HG03378 (cell line): Measurements from ENCODE around the gene SLC6A11.

ENCODE experiments used
- ATAC-seq: cut with Tn5 transposase; IDR thresholded peaks from one replicate; pipeline ENCODE4 v1.9.1; 2021; ENCODE audit warnings: mild to moderate bottlenecking, moderate library complexity; ENCODE audit not compliant: unreplicated experiment

The SLC6A11 gene

DNA sequence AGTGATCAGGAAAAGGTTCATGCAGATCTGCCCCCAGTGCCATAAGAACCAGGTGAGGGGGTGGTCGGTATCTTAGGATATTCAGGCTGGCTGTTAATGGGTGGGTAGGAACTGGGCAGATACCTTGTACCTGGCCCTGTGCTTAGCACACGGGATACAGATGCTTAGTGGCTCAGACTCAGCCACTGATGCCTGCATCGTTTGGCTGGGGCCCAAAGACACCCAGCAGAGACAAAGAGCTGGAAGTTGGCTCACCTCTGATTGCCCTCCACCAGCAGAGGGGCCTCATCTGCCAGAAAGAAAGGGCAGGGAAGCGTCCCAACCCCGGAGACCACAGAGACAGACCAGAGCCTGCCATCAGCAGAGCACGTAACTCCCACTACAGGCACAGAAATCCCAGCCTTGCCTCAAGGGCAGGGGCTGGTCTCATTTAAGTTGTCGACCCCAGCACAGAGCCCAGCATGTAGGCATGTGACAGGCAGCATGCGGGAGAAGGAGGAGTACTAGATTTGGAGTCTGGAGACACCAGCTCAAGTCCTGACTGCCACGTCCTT is 112.5 kb downstream of the SLC6A11 start:
- ATAC-seq = no peak

DNA sequence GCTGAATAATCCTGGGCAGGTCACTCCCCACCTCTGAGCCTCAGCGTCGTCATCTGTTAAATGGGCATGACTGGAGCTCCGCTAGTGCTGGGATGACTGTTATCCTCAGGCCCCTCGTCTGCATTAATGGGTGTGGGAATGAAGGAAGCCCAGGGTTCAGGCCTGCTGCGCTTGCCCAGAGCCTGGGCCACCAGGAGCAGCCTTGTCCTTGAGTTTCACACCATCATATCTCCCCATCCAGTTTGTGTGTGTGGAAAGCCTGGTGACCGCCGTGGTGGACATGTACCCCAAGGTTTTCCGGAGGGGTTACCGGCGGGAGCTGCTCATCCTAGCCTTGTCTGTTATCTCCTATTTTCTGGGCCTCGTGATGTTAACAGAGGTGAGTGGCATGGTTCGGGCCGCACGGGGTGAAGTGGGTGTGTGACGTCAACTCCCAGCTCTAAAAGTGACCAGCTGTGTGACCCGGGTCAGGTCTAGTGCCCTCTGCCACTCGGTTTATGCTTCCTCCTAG is 113.0 kb downstream of the SLC6A11 start:
- ATAC-seq = no peak

DNA sequence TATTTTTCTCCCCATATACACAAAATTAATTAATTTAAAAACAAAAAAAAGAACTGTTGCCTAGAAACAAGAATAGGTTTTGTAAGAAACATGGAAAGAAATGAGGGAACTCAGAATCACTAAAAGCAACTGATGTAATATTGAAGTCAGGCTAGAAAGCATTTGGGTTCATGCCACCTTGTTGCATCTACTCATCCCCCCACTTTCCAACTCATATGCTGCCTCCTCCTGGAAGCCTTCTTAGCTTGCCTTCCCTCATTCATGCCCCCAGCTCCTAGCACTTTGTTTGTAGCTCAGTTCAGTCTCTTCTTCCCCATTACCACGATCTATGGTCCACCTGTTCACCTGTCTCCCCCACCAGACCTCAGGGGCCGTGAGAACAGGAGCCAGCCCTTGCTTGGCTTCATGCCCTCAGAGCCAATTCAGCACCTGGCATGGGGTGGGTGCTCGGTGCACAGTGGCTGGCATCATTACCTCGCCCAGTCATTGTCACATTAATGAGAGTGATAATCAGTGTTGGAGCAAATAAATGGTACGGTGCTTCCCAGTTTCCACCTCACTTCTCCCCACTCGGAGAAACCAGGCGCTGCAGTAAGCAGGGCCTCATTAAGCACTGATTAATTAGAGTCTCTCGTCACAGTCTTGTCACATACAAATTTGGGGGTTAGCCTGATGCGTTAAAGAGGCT is 114.1 kb downstream of the SLC6A11 start:
- no peak for ATAC-seq

DNA sequence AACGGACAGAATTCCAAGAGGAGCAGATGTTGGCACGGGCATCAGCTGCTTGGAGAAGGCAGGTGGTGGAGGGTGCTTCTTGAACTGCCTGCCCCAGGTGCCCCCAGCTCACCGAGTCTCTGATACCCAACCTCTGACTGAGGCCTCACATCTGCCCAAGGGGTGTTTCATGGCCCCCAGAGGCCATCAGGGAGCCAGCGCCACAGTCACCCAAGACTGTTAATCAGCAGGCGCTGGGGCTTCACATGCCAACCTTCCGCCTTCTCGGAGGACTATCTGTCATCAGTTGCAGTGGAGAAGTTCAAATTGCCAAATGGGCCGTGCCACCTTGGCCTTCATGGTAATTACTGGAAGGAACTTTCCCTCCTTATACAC is 114.6 kb downstream of the SLC6A11 start:
- ATAC-seq = no peak

DNA sequence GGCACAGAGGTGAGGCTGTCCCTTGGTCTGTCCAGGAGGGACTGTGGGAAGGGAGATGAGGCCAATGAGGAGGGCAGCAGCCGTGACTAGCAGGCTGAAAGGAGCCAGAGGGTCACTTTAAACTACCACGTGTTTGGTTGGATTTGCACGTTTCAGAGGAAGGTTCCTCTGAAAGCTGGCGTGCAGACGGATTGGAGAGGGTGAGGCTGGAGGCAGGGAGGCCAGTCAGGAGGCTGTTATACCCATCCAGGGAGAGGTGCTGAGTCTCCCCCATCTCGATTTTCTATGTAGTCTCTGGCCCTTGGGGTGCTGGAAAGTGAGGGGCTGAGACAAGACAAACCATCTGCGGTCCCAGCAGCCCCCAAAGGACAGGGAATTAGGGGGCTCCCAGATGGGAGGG is 116.6 kb downstream of the SLC6A11 start:
- ATAC-seq = no peak

DNA sequence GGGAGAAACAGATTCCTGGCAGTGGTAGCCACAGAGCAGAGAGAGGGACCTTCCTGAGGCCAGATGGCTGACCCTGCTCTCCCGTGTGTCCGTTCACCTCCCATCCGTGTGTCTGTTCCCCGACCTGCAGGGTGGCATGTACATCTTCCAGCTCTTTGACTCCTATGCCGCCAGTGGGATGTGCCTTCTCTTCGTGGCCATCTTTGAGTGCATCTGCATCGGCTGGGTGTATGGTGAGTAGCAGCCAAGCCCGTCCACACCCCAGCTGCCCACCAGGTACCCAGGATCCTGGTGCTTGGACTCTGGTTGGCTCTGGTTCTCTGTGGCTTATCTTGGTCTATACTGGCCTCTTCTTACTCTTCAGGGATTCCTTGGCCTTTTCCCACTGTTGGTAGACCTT is 117.0 kb downstream of the SLC6A11 start:
- no peak for ATAC-seq

DNA sequence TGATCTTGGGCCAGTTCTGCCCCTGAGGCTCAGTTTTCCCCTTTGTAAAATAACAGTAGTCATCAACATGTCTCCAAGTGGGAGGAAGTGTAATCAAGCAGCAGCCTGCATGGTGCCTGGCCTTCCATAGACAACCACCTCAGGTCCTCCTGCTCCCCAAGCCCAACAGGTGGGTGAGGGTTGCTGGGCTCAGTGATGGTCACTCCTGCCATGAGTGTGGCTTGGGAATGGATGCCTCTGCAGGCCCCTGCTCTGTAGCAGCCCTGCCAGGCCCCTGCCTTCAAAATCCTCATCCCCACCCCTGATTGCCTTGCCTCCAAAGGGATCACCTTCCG is 117.4 kb downstream of the SLC6A11 start:
- no peak for ATAC-seq

DNA sequence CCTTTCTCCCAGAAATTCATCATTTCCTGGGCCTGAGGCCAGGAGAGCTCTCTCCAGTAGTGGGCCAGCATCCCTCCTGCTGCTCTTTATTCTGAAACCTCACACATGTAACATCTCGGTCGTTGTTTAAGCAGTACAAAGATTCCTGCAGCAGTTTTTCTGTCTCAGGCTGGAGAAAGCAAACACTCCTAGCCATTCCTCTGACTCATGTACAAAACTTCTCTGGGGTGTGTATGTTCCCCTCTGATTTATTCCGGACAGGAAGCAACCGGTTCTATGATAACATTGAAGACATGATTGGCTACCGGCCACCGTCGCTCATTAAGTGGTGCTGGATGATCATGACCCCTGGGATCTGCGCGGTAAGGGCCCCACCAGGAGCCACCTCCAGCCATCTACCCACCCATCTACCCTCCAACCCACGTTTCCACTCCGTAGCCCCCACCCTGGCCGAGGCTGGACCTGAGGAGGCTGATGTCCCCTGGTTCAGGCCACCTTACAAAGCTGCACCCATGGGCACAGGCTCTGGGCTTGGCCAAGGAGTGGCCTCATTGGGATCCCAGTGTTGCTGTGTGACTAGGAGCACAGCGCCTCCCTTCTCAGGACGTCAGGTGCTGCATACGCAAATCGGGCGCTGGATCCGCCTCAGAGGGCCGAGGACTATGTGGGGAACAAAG is 117.9 kb downstream of the SLC6A11 start:
- ATAC-seq = no peak

DNA sequence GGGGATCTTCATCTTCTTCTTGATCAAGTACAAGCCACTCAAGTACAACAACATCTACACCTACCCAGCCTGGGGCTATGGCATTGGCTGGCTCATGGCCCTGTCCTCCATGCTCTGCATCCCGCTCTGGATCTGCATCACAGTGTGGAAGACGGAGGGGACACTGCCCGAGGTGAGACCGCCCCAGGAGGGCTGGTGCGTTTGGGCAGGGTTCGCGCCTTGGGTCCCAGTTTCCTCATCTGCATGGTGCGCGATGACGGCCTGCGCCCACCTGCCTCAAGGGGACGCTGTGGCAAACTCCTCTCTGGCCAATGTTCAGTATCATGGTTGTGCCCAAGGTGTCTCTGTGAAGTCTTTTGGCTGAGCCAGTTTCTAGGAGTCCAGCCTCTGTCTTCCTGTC is 119.0 kb downstream of the SLC6A11 start:
- no peak for ATAC-seq

DNA sequence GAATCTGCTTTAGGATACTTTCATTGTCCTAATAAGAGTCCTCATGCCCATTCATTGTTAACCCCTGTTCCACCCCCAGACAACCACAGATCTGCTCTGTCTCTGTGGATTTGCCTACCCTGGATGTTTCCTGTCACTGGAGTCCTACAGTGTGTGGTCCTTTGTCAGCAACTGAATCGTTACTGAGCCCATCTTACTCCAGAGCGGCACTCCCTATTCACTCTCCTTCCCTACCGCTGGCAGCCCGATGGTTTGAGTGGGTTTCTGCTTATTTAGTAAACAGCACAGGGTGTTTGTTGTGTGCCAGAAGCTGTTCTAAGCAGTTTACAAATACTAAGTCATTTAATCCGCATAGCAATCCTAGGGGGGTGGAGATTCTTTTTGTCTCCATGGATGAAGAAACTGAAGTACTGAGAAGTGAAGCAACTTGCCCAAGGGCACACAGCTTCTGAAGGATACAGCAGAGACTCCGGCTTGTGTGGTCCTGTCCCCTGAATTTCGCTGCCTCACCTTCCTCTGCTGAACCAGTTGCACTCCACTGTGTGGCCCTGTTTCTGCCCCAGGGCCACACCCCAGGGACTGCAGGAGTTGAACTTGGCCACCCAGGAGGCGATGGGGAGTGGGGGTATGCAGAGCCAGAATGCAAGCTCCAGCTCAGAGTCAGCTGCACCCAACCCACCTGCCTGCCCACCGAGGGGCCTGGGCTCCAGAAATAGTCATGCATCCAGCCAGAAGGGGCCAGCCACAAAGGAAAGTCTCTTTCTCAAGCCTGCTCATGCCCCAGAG is 120.0 kb downstream of the SLC6A11 start:
- no peak for ATAC-seq

DNA sequence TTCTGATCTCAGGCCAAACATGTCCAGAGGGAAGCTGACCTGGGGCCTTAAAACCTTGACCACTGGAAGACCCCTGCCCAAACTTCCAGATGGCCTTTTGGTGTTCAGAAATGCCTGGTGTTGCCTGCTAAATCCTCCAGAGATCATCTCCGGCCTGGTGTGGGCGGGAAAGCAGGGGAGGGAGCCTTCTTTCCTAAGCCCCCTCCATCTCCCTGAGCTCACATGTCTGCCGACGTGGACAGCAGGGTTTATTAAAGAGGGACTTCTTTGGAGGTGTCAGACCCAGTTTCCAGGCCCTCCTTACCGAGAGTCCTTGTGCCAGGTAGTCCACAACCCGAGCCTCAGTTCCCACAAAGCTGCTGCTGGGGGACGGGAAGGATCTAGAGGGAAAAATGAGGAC is 120.7 kb downstream of the SLC6A11 start:
- ATAC-seq = no peak

DNA sequence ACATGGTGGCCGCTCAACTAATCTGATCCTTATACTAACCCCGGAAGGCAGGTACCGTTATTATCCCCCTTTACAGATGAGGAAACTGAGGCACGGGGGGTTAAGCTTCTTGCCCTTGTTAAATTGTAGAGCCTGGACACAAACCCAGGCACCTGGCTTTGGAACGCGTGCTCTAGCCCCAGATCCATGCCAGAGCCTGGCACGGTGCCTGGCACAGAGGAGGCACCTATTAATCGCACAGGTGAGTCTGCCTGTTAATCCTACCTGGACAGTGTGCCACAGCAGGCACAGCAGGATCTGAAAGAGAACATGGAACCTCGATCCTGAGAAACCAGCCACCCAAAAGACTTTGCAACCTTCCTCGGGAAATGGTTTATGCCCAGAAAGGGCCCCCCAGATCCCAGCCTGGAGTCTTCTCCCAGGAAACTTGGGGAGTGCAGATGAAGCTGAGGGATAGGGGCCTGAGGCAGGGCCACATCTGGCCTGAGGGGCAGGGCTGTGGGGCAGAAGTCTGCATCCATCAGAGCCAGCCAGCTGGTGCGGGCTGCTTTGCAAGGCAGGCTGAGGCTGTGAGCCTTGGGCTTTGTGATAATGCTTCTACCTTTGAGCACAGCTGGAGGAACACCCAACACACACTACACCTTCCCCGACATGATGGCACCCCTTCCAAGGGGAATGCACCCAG is 121.3 kb downstream of the SLC6A11 start:
- no peak for ATAC-seq

DNA sequence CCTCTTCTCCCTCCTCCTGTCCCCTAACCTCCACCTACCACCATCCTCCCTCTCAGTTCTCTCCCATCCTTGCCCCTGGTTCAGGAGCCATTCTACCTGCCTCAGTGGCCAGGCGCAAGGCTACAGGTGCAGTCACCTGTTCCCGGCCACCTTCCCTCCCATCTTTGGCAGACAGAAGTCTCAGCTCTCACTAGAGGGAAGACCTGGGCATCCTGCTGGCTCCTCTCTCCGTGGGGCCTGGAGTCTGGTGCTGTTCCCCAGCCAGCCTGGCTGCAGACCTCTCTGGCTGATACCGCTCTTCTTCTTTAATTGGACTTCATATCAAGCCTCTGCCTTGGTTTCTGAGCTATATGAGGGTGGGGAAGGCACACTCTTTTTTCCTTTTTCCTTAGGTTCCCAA is 123.5 kb downstream of the SLC6A11 start:
- no peak for ATAC-seq

DNA sequence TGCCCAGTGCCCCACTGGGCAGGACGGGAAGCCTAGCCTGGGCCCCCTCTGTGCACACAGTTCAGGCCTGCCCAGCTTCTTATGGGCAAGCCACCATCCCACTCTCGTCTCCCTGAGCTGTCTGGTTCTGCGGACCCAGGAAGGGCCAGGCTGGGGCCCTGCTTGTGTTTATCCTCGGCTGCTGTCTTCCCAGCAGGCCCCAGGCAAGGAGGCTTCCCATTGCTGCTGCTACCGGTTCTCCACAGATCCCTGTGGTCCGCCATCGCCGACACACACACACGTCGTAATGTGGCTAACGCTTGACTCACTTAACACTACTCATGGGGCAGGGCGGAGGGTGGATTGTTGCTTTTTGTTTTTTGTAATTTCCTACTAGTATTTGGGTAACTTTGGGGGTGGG is 124.1 kb downstream of the SLC6A11 start:
- no peak for ATAC-seq

DNA sequence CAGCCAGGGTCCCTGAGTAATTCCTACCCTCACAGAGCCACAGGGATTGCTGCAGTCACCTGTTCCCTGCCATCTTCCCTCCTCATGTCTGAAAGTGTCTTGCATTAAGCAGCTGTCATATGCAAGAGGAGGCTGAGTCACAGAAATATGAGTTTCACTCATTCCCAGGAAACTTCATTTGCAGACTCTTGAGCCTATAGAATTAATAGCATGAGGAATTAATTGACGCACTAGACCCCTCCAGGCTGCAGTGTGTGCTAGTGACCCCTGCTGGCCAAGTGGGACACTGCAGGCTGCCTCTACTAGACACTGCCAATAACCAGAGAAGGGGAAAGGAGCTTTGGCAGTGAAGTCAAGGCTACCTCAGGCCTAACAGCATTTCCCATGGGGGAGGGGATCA is 125.9 kb downstream of the SLC6A11 start:
- no peak for ATAC-seq

DNA sequence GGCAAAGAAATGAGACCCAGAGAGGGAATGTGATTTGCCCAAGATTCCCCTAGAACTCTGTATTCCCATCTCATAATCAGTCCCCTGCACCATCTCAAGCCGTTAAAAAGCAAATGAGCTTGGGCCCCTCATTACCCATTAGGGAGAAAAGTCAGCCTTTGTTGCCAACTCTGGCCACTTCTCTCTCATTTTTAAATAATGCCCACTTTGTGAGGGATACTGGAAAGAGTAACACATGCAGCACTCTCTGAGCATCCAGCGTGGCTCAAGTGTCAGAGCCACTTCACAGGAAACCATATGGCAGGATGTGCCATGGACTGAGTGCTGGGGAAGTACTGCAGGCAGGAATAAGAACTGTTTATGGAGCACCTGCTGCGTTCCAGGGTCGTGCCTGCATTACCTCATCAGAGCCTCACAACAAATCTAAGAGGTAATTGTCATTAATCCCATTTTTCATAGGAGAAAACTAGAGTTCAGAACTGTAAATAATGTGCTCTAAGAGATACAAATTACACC is 126.7 kb downstream of the SLC6A11 start:
- ATAC-seq = no peak

DNA sequence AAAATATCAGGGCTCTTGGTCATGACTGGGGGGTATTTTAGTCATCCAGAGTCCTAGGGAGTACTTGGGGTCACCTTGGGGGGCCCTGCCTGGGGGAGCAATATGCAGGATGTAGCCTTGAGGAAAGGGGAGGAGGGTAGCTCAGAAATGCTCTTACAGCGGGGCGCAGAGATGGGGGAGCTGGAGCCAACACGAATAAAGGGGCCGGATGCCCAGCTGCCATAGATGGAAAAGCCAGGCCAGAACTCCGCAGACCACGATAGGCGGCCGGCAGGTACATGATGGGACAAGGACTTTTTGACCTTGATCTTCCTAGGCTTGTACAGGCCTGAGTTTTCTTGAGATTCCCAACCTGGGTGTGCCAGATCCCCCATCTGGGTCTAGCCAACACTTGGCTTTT is 128.8 kb downstream of the SLC6A11 start:
- ATAC-seq = no peak

DNA sequence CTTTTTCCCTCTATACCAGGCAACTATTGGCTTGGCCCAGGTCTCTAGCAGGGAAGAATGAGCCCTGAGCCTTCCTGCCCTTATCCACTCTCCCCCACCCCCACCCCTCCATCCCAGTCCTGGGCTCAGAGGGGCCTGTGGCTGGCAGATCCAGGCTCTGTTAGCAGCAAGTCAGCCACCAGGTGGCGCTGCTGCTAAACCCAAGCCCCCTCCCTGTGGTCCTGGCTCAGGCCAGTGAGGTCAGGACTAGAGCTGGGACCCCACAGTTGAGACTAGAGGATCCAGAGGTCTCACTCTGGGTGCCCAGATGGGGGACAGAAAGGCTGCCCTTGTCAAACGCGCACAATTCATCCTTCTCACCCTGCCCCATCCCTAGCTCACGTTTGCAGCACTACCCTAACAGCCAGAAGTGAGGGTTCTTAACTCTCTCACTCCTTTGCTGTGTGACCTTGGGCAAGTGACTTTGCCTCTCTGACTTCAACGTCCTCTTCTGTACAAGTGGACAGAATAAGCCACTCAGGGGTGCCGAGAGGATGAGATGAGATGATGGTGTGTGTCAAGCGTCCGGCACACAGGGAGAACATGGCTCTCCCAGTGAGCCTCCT is 129.8 kb downstream of the SLC6A11 start:
- no peak for ATAC-seq

DNA sequence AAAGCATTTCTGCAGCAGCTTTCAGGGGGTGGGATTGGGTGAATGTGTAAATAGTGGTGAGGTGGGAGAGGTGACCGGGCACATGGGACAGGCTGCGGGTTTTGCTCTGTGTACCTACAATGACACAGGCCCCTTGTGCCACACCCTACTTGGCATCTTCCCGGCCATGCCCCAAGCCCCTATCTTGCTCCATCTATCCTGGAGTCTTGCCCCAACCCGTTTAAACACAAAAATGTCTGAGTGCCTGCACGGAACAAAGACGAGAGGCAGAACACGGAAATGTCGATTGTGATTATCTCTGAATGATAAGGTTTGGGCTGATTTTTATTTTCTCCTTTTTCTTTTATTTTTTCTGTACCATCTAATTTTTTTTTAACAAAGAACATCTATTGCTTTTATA is 130.5 kb downstream of the SLC6A11 start:
- ATAC-seq = no peak

DNA sequence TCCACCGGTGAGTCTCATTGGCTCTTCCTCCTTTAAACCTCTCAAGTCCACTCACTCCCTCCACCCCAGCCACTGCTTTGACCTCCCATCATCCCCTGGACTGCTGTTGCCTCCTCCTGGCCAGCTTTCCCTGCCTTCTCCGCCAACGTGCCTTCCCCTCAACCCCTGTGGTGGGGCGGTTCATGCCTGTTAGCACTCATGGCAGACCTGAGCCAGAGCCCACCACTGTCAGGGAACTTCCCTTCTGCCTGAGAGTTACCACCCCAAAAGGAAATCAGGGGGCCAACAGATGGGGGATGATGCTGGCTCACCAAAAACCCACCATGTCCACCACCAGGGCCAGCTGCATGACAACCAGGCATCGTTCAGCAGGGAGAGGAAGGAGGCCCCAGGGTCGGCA is 132.3 kb downstream of the SLC6A11 start:
- no peak for ATAC-seq

DNA sequence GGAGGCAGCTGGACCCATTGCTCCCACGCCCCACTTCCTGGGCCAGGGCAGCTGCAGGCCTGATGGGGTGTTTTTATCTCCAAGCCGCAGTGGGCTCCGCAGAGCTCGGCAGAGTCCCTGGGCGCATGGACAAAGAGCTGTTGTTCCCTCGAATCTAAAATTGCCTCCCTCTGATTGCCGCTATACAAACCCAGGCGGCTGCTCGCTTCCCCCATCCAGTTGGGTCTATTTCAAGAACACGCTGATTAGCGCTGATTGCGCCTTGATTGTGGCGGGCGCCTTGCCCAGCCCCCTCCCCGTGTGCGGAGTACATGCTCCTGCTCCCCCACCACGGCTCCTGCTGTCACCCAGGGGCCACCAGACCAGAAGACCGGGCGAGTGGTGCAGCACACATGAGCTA is 133.2 kb downstream of the SLC6A11 start:
- ATAC-seq = no peak
